C4-2B (cell line): Measurements from ENCODE around the gene BCORL1.

Experiments used
- H3K27ac ChIP-seq: fragments of 450-650 bp; 2 replicates; pipeline ENCODE4 v1.5.1; 2017
- ZFX ChIP-seq: fragments of 450-650 bp; IDR thresholded peaks from 2 replicates; pipeline ENCODE4 v1.6.1; 2017
- TF ChIP-seq, protein P1 (sequence below): fragments of 450-650 bp; conservative IDR thresholded peaks from 2 replicates; pipeline ENCODE4 v1.5.1; 2017; ENCODE audit warnings: mild to moderate bottlenecking

The BCORL1 gene

DNA sequence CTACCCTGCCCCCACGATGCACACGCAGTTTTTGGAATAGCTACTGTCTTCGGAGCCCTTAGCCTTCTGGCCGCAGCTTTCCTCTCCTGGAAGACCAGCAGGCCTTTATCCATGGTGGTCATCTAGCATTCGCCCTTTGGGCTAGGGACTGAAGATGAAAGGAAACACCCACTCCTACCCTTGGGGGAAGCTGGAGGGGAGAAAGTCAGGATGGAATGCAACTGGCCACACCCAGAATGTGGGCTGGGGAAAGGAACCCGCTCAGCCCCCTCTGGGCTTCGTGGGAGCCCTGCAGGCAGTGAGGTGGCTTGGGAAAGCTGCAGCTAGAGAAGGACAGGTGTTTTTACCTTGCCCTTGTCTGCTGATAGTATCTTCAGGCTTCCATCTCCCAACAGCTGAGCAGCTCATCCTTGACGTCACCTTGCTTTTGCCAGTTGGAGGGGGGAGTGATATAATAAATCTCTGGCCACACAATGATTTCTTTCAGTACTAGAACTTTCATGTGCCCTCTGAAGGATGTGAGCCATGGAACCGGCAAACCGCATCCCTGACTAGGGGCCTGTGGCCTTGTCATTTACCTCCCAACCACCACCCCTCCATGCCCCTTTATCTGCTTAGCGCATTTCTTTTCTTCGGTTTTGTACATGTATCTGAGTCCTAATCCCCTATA lies 68.9 kb downstream of the BCORL1 start:
- no peak overlapping the region for H3K27ac ChIP-seq
- TF ChIP-seq, protein P1, sequence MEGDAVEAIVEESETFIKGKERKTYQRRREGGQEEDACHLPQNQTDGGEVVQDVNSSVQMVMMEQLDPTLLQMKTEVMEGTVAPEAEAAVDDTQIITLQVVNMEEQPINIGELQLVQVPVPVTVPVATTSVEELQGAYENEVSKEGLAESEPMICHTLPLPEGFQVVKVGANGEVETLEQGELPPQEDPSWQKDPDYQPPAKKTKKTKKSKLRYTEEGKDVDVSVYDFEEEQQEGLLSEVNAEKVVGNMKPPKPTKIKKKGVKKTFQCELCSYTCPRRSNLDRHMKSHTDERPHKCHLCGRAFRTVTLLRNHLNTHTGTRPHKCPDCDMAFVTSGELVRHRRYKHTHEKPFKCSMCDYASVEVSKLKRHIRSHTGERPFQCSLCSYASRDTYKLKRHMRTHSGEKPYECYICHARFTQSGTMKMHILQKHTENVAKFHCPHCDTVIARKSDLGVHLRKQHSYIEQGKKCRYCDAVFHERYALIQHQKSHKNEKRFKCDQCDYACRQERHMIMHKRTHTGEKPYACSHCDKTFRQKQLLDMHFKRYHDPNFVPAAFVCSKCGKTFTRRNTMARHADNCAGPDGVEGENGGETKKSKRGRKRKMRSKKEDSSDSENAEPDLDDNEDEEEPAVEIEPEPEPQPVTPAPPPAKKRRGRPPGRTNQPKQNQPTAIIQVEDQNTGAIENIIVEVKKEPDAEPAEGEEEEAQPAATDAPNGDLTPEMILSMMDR = no peak
- TF ChIP-seq ZFX = no peak

DNA sequence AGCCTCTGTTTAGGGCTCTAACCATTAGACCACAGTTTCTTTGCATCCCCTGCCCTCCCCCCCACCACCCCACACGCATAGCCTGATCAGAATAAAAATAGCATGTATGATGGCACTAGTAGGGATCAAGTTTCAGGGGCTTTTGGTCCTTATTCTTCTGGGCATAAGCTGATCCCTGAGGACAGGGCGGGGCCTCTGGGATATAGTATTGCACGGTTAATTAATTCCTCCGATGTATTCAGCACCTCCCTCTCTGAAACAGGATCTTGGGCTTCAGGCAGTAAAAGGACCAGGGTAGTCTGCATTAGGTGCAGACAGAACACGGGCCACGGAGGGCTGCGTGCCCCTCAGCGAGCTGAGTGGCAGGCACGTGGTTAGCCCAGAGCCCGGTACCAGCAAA lies 70.8 kb downstream of the BCORL1 start:
- no peak for TF ChIP-seq ZFX
- TF ChIP-seq, protein P1 = no peak
- H3K27ac ChIP-seq = no peak overlapping the region

DNA sequence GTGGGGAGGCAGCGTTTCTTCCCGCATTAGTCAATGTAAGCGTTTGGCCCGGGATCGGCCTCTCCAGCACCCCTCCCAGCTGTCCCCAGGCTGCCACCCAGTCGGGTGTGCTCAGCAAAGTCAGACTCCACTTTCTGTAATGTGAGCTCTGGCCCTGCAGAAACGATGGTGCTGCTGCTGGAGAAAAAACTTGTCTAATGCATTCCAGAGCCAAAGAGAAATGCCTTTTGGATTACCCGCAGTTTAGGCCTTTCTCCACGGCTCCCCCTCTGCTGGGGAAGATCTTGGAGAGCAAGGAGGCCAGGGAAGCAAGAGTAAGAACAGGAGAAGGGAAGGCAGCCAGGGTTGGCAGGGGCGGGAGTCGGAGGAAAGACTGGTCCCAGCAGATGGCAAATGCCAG lies 72.7 kb downstream of the BCORL1 start:
- no peak overlapping the region for H3K27ac ChIP-seq
- TF ChIP-seq ZFX = no peak
- TF ChIP-seq, protein P1 = no peak

DNA sequence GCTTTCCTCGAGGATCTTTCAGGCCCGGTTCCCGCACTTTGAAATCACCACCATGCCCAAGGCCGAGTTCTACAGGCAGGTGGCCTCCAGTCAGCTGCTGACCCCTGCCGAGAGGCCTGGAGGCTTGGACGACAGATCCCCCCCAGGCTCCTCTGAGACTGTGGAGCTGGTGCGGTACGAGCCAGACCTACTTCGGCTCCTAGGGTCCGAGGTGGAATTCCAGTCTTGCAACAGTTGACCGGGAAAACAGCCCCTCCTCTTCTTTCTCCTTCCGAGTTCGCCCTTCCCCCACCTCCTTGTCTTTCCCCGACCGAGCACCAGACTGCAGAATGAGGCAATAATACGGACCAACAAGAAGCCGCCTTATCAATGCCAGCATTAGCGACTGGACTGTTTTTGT lies 73.5 kb downstream of the BCORL1 start:
- TF ChIP-seq, protein P1 = no peak
- TF ChIP-seq ZFX = no peak

DNA sequence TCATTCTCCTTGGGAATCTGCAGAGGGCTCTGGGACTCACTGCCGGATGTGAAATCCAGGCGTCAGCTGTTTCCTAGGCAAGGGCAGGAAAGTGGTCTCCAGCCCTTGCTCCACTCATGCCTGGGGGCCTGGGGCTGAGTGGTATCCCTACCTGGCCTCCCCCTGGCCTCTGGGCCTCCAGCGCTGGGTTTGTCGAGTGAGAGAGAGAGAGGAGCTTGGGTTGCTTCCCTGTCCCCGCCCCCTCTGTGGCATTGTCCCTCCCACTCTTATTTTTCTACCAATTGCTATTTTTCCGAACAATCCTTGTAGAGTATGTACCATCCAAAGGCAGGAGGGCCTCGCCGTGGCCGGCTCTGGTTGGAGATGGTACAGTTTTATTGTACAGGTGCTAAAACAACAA lies 74.8 kb downstream of the BCORL1 start:
- TF ChIP-seq, protein P1 = no peak
- no peak for TF ChIP-seq ZFX
- no peak overlapping the region for H3K27ac ChIP-seq

More for the DNA sequence above, 73.5 kb downstream of the BCORL1 start:
- H3K27ac ChIP-seq = no peak overlapping the region

DNA sequence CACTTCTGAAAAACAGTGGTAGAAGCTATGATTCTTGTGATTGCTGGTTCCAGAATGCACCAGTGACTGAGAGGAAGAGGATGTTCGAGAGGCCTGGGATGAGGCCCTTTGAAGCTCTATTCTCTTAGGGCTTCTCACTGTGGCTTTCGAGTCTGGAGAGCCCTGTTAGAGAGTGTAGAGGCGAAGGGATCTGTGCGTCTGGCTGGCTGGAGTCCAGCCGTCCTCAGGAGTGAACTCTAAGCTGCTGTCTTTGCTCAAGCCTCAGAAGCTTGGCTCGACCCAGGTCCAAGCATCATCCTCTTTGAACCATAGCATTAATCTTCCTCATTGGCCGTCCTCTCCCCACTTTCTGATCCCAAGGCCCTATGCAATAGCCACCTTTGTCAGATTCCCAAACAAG lies 76.2 kb downstream of the BCORL1 start:
- TF ChIP-seq, protein P1 = no peak
- no peak for TF ChIP-seq ZFX

DNA sequence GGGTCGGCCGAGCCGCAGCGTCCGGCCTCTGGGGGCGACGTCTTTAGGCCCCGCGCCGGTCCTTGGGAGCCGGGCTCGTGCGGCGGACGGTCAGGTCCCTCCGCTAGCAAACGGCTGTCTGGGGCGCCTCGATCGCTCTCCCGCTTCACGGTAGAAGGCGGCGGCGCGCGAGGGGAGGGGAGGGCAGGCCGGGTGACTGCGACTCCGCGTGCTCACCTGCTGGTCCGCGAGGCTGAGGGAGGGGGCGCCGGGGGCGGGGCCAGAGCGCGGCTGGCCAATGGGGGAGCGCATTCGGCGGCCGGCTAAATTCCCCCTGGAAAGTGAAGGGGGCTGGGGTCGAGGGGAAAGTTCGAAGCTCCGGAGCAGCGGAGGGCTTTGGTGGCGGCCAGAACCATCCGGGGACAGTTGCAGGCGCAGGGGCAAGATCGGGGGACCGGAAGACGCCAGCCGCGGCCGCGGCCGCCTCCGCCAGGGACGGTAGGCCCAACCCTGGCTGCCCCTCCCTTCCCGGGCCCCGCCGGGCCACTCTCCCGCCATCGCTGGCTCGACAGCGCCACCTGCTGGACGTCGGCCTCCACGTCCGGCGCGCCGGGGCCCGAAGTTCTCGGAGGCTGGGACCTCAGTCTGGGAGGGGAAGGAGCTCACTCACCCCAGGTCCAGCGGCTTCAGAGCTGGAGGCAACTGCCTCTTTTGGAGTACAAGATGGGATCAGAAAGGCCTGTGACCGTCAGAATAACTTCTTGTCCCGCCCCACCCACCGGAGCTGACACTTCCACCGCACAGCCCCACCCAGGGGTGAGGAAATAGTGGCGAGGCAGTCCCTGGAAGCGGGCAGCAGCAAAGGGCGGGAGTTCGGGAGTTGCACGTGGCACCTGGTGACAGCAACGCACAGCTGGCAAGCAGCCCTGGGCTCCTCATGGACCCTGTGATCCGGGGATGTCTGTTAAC lies 78.0 kb downstream of the BCORL1 start:
- H3K27ac ChIP-seq = peak overlapping the region; percentile 65
- TF ChIP-seq, protein P1 = peak; percentile 84
- TF ChIP-seq ZFX = no peak; the same call in 1 of the 2 replicates

More for the DNA sequence above, 76.2 kb downstream of the BCORL1 start:
- no peak overlapping the region for H3K27ac ChIP-seq
